Measurements from ENCODE around the gene GAREM1. TPM values are rescaled to one million over a fixed set of nuclear protein-coding genes. Genes with fewer than 3 reads are reported as not detected.

Gene GAREM1
- total and polyA plus RNA-seq, 4 donors, result 1.5 to 7.5 (median 2.0) TPM

DNA sequence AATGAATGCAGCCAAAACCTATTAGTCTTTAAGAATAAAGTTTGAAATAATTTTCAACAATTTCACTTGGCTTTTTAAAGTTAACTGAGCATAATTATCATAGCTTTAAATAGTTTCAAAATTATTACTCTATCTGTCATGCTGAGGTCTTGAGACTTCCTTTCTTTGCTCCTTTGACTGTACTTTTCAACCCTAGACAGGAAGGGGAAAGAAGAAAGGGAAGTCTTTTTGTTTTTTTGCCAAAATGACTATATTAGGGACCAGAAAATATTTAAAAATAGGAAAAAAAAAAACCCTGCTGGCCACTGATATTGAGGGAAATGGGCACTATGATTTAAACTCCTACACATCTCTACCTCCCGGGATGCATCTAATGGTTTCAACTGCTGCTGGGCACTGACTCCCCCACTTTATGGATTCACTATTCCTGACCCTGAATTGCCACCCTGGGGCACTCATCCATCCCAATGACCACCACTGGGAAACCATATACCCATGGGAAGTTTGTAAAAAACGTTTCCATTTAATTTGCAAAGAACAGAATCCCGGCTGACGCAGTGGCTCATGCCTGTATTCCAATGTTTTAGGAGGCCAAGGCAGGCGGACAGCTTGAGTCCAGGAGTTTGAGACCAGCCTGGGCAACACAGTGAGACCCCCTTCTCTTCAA is 50.5 kb downstream of the GAREM1 start:
- no peak overlapping the region for H3K4me3 ChIP-seq (ENCODE audit: low read depth in 1 of 3, low read length in 3 of 3)
- H3K4me1 ChIP-seq (ENCODE audit: control insufficient read depth in 4 of 4, insufficient read depth in 4 of 4, low read length in 3 of 4), result peaks cover 0 to 5% (median 2%) of the 10 kb centered on the region in 4 donors
- no peak overlapping the region for H3K27ac ChIP-seq (ENCODE audit: low read depth in 1 of 2, low read length in 2 of 2)
- TF ChIP-seq RXRA (IDR thresholded peaks at IDR 0.05) (peak in 1 of 2 donors; percentile 25), HNF4A (conservative IDR thresholded peaks at IDR 0.05) (no peak)
- TF ChIP-seq, protein P1, sequence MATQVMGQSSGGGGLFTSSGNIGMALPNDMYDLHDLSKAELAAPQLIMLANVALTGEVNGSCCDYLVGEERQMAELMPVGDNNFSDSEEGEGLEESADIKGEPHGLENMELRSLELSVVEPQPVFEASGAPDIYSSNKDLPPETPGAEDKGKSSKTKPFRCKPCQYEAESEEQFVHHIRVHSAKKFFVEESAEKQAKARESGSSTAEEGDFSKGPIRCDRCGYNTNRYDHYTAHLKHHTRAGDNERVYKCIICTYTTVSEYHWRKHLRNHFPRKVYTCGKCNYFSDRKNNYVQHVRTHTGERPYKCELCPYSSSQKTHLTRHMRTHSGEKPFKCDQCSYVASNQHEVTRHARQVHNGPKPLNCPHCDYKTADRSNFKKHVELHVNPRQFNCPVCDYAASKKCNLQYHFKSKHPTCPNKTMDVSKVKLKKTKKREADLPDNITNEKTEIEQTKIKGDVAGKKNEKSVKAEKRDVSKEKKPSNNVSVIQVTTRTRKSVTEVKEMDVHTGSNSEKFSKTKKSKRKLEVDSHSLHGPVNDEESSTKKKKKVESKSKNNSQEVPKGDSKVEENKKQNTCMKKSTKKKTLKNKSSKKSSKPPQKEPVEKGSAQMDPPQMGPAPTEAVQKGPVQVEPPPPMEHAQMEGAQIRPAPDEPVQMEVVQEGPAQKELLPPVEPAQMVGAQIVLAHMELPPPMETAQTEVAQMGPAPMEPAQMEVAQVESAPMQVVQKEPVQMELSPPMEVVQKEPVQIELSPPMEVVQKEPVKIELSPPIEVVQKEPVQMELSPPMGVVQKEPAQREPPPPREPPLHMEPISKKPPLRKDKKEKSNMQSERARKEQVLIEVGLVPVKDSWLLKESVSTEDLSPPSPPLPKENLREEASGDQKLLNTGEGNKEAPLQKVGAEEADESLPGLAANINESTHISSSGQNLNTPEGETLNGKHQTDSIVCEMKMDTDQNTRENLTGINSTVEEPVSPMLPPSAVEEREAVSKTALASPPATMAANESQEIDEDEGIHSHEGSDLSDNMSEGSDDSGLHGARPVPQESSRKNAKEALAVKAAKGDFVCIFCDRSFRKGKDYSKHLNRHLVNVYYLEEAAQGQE (IDR thresholded peaks at IDR 0.05), result no peak
- DNase-seq (ENCODE audit: low spot score), result no peak
- no peaks in the 10 kb centered on the region for H3K9me3 ChIP-seq (ENCODE audit: control insufficient read depth in 4 of 4, low read length in 3 of 4)
- 73% methylated on average over 5 of the region's 5 CpGs for WGBS
- H3K27me3 ChIP-seq (ENCODE audit: control insufficient read depth in 4 of 4, insufficient read depth in 4 of 4, low read length in 3 of 4), result no peaks in the 10 kb centered on the region
- no peaks in the 10 kb centered on the region for H3K36me3 ChIP-seq (ENCODE audit: control insufficient read depth in 4 of 4, insufficient read depth in 3 of 4, low read depth in 1 of 4, low read length in 3 of 4)
- H3K9ac ChIP-seq (ENCODE audit: low read depth in 1 of 2, low read length in 2 of 2), result no peak overlapping the region

DNA sequence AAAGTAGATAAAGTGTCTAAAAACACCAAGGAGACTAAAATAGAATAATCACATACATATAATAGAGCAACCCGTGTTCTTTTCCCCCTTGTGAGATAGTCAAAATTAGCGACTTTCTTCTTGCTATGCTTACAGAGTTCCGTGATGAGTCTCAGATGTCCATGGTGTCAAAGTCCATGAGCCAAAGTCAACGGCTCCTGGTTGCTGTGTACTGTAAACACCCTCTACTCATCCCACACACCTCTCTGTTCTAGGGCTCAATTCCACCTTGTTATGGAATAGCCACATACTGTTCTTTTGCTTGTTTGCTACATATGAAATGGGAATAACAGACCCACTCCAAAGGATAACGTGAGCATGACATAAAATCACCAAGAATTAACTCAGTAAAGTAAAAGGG is 52.5 kb downstream of the GAREM1 start:
- no peak for TF ChIP-seq TAF1 (conservative IDR thresholded peaks at IDR 0.05)
- peak in 1 of 2 donors; percentile 7 for TF ChIP-seq RXRA (IDR thresholded peaks at IDR 0.05)
- TF ChIP-seq HNF4A (conservative IDR thresholded peaks at IDR 0.05), result peak; percentile 70 to 78
- no peak for TF ChIP-seq NR2F2 (IDR thresholded peaks at IDR 0.05)
- no peak for TF ChIP-seq GABPA (IDR thresholded peaks at IDR 0.05 in 1 of 2, conservative IDR thresholded peaks at IDR 0.05 in 1 of 2)
- TF ChIP-seq FOXA2 (IDR thresholded peaks at IDR 0.05), result peak; percentile 22
- TF ChIP-seq YY1 (IDR thresholded peaks at IDR 0.05), result no peak
- no peak for TF ChIP-seq EGR1 (IDR thresholded peaks at IDR 0.05; ENCODE audit: low read depth in 2 of 2)
- TF ChIP-seq, protein P2, sequence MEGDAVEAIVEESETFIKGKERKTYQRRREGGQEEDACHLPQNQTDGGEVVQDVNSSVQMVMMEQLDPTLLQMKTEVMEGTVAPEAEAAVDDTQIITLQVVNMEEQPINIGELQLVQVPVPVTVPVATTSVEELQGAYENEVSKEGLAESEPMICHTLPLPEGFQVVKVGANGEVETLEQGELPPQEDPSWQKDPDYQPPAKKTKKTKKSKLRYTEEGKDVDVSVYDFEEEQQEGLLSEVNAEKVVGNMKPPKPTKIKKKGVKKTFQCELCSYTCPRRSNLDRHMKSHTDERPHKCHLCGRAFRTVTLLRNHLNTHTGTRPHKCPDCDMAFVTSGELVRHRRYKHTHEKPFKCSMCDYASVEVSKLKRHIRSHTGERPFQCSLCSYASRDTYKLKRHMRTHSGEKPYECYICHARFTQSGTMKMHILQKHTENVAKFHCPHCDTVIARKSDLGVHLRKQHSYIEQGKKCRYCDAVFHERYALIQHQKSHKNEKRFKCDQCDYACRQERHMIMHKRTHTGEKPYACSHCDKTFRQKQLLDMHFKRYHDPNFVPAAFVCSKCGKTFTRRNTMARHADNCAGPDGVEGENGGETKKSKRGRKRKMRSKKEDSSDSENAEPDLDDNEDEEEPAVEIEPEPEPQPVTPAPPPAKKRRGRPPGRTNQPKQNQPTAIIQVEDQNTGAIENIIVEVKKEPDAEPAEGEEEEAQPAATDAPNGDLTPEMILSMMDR (IDR thresholded peaks at IDR 0.05; ENCODE audit: low read depth, low read length, missing input control), result no peak
- TF ChIP-seq HNF4G (IDR thresholded peaks at IDR 0.05), result peak; percentile 36
- TF ChIP-seq JUND (IDR thresholded peaks at IDR 0.05), result no peak
- TF ChIP-seq, protein P1 (IDR thresholded peaks at IDR 0.05), result no peak
- TF ChIP-seq, protein P3, sequence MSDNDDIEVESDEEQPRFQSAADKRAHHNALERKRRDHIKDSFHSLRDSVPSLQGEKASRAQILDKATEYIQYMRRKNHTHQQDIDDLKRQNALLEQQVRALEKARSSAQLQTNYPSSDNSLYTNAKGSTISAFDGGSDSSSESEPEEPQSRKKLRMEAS (IDR thresholded peaks at IDR 0.05), result no peak
- no peak for TF ChIP-seq FOXA1 (IDR thresholded peaks at IDR 0.05)
- TF ChIP-seq, protein P4, sequence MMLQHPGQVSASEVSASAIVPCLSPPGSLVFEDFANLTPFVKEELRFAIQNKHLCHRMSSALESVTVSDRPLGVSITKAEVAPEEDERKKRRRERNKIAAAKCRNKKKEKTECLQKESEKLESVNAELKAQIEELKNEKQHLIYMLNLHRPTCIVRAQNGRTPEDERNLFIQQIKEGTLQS (IDR thresholded peaks at IDR 0.05), result no peak
- TF ChIP-seq RAD21 (IDR thresholded peaks at IDR 0.05), result no peak
- no peak for TF ChIP-seq SP1 (IDR thresholded peaks at IDR 0.05)
- TF ChIP-seq, protein P5, sequence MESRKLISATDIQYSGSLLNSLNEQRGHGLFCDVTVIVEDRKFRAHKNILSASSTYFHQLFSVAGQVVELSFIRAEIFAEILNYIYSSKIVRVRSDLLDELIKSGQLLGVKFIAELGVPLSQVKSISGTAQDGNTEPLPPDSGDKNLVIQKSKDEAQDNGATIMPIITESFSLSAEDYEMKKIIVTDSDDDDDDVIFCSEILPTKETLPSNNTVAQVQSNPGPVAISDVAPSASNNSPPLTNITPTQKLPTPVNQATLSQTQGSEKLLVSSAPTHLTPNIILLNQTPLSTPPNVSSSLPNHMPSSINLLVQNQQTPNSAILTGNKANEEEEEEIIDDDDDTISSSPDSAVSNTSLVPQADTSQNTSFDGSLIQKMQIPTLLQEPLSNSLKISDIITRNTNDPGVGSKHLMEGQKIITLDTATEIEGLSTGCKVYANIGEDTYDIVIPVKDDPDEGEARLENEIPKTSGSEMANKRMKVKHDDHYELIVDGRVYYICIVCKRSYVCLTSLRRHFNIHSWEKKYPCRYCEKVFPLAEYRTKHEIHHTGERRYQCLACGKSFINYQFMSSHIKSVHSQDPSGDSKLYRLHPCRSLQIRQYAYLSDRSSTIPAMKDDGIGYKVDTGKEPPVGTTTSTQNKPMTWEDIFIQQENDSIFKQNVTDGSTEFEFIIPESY (IDR thresholded peaks at IDR 0.05), result no peak
- Histone ChIP-seq H3K27ac (ENCODE audit: low read depth in 1 of 2, low read length in 2 of 2) (no peak overlapping the region), H3K27me3 (ENCODE audit: control insufficient read depth in 4 of 4, insufficient read depth in 4 of 4, low read length in 3 of 4) (no peaks in the 10 kb centered on the region), H3K4me1 (ENCODE audit: control insufficient read depth in 4 of 4, insufficient read depth in 4 of 4, low read length in 3 of 4) (peaks cover 0 to 5% (median 2%) of the 10 kb centered on the region in 4 donors), H3K9me3 (ENCODE audit: control insufficient read depth in 4 of 4, low read length in 3 of 4) (no peaks in the 10 kb centered on the region), H3K9ac (ENCODE audit: low read depth in 1 of 2, low read length in 2 of 2) (no peak overlapping the region), H3K36me3 (ENCODE audit: control insufficient read depth in 4 of 4, insufficient read depth in 3 of 4, low read depth in 1 of 4, low read length in 3 of 4) (no peaks in the 10 kb centered on the region), H3K4me3 (ENCODE audit: low read depth in 1 of 3, low read length in 3 of 3) (no peak overlapping the region)
- 73% methylated on average over 5 of the region's 5 CpGs for WGBS
- no peak for DNase-seq (ENCODE audit: low spot score)
